Subcutaneous adipose tissue (tissue), 4 donors: ENCODE data around the gene ZNF48. TPM values are rescaled to one million over a fixed set of nuclear protein-coding genes. Genes with fewer than 3 reads are reported as not detected.

Source experiments
- CTCF ChIP-seq: fragments of 450-650 bp; IDR thresholded peaks from one replicate; pipeline ENCODE4 v1.5.1; 2016; ENCODE audit warnings: low read depth, mild to moderate bottlenecking, control low read depth, antibody characterized with exemption, moderate library complexity
- total RNA-seq, 4 donors: library from RNA; depleted of rRNA; stranded (reverse); fragments of >200 nt; gene quantifications; one replicate each; pipeline ENCODE4 v1.1.0, GENCODE V29; 2016

ZNF48 gene
- total RNA-seq, 4 donors from 2014 or later, result 2.1 to 5.7 (median 2.7) TPM

DNA sequence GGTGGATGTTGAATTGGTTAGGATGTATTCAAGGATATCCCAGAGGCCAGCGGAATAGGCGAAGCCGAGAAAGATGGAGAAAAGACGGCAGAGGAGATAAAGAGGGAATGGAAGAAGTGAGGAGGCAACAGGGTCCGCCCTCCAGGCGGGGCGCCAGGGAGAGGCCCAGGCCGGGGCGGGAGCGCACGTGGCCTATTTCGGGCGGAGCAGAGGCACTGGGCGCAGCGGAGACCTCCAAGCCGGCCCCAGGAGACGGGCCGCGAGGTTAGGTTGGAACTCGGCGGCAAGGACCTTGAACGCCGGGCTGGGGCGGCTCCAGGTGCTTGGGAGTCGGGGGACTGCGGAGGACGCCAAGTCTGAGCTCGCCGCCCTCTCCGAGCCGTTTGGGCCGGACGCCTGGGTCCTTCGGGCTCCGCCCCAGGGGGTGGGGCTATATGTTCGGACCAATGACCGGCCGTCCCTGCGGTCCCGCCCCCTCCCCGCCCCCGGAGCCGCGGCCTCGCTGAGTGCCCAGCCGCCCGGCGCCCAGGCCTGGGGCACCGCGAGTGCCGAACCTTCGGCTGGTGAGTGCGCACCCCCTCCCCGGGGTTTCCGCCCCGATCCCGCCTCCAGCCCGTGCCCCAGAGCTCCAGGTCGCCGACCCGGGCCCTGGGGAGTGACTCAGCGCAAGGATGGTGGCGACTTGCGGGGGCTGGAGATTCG lies 12.0 kb downstream of the ZNF48 start, which contains the start of gene ZNF771:
Gene ZNF771, plus strand, starts transcription at position 505 of the 702 bp plus-strand sequence. CDS start 448 bp downstream, outside the sequence.
- TF ChIP-seq CTCF, result no peak

- no peak for TF ChIP-seq CTCF
Observed at GRCh38 chr16:30407804-30408534, 12.7 kb downstream of the ZNF48 start.

DNA sequence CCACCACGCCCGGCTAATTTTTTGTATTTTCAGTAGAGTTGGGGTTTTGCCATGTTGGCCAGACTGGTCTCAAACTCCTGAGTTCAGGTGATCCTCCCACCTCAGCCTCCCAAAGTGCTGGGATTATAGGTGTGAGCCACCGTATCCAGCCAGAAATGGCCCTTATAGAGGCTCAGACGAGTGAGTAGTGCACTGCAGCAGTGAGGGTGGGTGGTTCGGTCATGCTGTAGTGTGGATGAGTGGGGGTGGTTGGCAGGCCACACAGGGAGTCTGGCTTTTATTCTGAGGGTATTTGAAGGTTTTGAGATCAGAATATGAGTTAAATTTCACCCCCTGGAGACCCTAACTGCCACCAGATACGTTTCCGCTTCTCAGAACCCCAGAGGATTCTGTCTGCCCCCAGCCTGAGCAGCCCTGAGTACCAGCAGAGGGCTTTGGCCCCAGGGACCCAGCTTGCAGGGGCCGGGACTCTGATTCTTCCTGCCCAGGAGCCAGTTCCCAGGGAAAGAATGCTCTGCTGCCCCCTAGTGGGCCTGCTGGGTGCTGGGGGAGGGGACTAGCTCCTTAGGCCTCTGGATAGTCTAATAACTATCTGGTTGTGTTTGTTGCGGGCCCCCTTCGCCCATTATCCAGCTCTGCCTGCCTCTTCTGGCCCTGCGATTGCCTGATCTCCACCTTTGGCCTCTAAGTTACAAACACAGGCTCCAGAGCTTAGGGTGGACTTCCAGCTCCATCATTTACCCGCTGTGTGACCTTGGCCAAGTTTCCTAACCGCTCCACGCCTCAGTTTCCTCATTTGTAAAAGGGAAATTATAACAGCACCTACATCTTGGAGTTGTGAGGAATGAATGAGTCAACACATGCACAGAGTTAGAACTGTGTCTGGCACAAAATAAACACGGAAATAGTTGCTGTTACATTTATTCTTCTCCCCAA lies 14.2 kb downstream of the ZNF48 start:
- no peak for TF ChIP-seq CTCF

DNA sequence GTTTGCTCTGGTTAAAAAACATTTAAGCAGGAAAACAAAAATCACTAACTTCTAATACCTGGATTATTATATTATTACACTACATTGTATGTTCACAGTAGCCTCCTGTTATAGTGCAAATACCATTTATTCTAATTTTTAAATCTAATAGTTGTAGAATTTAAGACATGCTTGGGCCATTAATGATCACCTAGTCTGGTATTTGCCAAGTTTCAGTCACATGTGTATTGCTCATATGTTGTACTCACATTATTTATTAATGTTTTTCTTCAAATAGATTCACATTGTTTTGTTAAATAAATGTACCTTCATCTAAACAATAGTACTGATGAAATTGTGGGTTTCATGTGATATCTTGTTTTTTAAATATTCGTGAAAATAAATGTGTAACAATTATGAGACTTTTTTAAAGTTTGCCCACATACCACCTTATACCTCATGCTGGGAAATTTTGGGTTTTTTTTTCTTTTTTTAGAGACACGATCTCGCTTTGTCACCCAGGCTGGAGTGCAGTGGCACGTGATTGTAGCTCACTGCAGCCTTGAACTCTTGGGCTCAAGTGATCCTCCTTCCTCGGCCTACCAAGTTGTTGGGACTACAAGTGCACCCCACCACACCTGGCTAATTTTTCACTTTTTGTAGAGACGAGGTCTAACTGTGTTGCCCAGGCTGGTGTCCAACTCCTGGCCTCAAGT lies 18.0 kb downstream of the ZNF48 start:
- TF ChIP-seq CTCF, result no peak

DNA sequence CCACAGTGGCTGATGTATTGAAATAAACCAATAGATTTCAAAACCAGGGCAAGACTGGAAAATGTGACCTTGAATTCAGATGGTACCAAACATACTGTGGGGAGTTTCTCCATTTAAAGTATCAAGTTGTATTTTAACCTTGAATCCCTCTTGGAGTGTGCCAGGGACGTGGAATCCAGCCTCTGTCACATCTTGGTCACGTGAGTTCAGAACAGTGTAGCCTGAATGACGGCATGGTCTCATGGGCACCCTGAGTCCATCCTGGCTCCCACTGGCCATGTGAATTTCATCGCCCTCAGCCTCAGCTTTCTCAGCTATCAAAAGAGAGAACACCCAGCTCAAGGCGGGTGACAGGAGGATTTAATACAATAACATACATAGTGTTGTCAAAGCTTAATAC lies 18.9 kb downstream of the ZNF48 start:
- TF ChIP-seq CTCF, result no peak

DNA sequence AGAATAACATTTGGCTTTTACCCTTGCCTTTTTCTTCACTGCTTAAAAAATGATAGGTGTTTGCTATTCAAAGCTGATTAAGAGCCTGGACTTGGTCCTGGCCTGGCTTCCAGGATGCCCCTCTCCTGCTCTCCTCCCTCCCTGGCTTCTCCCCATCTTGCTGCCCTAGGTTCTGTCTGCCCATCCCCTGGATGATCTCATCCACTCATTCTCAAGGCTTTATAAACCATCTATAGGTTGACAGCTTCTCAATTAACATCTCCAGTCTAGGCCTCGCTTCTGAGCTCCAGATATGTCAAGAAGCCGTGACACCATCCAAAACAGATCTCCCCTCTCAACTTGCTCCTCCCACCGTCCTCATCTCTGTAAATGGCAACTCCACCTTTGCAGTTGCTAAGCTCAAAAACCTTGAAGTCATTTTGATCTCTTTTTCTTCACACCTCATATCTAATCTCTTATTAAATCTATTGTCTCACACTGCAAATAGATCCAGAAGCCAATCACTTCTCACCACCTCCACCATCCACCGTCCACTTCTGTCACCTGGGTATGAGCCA lies 20.9 kb downstream of the ZNF48 start:
- TF ChIP-seq CTCF, result no peak
